PC-3 (cell line): ENCODE data around the gene ATF7IP2.
"Not testable (repeated sequence)": the region's sequence is repeated elsewhere in the genome, so short reads cannot be mapped to it uniquely, and the experiment has no call there.

Source experiments
- EZH2 ChIP-seq: fragments of 300-600 bp; sonication (generic); IDR thresholded peaks from one replicate; pipeline ENCODE4 v1.6.1; 2017; ENCODE audit warnings: antibody characterized with exemption, mild to moderate bottlenecking, low read length; ENCODE audit not compliant: unreplicated experiment
- EZH2phosphoT487 ChIP-seq: fragments of 300-600 bp; sonication (generic); IDR thresholded peaks from 2 replicates; pipeline ENCODE4 v1.6.1; 2018; ENCODE audit warnings: mild to moderate bottlenecking, antibody characterized with exemption, low read length, borderline replicate concordance
- TF ChIP-seq, protein P1 (sequence below): fragments of 300-600 bp; sonication (generic); conservative IDR thresholded peaks from 2 replicates; pipeline ENCODE4 v1.5.1; 2017; ENCODE audit warnings: antibody characterized with exemption, low read depth, mild to moderate bottlenecking, low read length

- TF ChIP-seq, protein P1, sequence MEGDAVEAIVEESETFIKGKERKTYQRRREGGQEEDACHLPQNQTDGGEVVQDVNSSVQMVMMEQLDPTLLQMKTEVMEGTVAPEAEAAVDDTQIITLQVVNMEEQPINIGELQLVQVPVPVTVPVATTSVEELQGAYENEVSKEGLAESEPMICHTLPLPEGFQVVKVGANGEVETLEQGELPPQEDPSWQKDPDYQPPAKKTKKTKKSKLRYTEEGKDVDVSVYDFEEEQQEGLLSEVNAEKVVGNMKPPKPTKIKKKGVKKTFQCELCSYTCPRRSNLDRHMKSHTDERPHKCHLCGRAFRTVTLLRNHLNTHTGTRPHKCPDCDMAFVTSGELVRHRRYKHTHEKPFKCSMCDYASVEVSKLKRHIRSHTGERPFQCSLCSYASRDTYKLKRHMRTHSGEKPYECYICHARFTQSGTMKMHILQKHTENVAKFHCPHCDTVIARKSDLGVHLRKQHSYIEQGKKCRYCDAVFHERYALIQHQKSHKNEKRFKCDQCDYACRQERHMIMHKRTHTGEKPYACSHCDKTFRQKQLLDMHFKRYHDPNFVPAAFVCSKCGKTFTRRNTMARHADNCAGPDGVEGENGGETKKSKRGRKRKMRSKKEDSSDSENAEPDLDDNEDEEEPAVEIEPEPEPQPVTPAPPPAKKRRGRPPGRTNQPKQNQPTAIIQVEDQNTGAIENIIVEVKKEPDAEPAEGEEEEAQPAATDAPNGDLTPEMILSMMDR, result not testable (repeated sequence)
- TF ChIP-seq EZH2, EZH2phosphoT487: not testable (repeated sequence)
These were observed 19.2 kb upstream of the ATF7IP2 start for GRCh38 chr16:10366619-10367018.
